GM12878 (cell line): Measurements from ENCODE around the gene MCEMP1. TPM values are rescaled to one million over a fixed set of nuclear protein-coding genes. Genes with fewer than 3 reads are reported as not detected.

Experiments used
- ATAC-seq: fragments of 200-7000 bp; cut with Tn5 transposase; 3 replicates; pipeline ENCODE4 v1.9.1; 2020; ENCODE audit warnings: mild to moderate bottlenecking, moderate library complexity
- BruUV-seq: library from RNA; stranded (reverse); fragments of 400-500 nt; replicated peaks from 2 replicates; lab custom pipeline; 2021; lab: Mats Ljungman, UMichigan
- CTCF ChIA-PET: fragments of 300-600 bp; sonication (Branson Sonifier 250); formaldehyde crosslinking; extraction: SDS; loops from one replicate; lab custom pipeline; 2021; ENCODE audit warnings: inconsistent platforms; lab: Yijun Ruan, JAX
- POLR2A ChIA-PET: fragments of 350-600 bp; formaldehyde crosslinking; extraction: SDS; loops from one replicate; lab custom pipeline; 2021; ENCODE audit warnings: inconsistent platforms; lab: Charles Lee
- RAD21 ChIA-PET: fragments of 300-600 bp; sonication (Branson Sonifier 250); formaldehyde crosslinking; loops from one replicate; lab custom pipeline; 2023; ENCODE audit warnings: antibody characterized with exemption; ENCODE audit not compliant: unreplicated experiment; lab: Charles Lee
- SMC1A ChIA-PET: fragments of 300-600 bp; sonication (Branson Sonifier 250); formaldehyde crosslinking; loops from one replicate; lab custom pipeline; 2023; ENCODE audit not compliant: unreplicated experiment, uncharacterized antibody; lab: Charles Lee
- DNase-seq: peaks from one replicate; pipeline ENCODE4 v3.0.0-alpha.2; 2011; ENCODE audit warnings: low read depth, low spot score
- FAIRE-seq: peaks from 3 replicates; lab custom pipeline; 2011; peaks lifted over from hg19 to GRCh38; lab: Jason Lieb, UNC
- H2AFZ ChIP-seq: 2 replicates; pipeline ENCODE4 v1.6.0; 2011; ENCODE audit warnings: low read depth, low read length, control low read depth; ENCODE audit not compliant: control insufficient read depth
- H3K27ac ChIP-seq: 2 replicates; pipeline ENCODE4 v1.5.1; 2011; ENCODE audit warnings: control low read depth; ENCODE audit not compliant: control insufficient read depth, insufficient read depth
- H3K27me3 ChIP-seq, 2 experiments: replicated peaks in 1 of 2; 2 replicates each; pipeline versions ENCODE4 v1.6.0 to v1.6.1; 2011; ENCODE audit warnings: low read length in 1 of 2; ENCODE audit not compliant: control insufficient read depth in 2 of 2, insufficient read depth in 2 of 2
- H3K36me3 ChIP-seq, 2 experiments: 2 replicates each; pipeline ENCODE4 v1.5.1; 2011; ENCODE audit warnings: low read length in 1 of 2; ENCODE audit not compliant: control insufficient read depth in 2 of 2, insufficient read depth in 2 of 2
- H3K4me1 ChIP-seq: 2 replicates; pipeline ENCODE4 v1.6.1; 2011; ENCODE audit warnings: mild to moderate bottlenecking, low read length, moderate library complexity, mixed read lengths; ENCODE audit not compliant: control insufficient read depth, insufficient read depth
- H3K4me2 ChIP-seq: 2 replicates; pipeline ENCODE4 v1.6.0; 2011; ENCODE audit warnings: control low read depth; ENCODE audit not compliant: control insufficient read depth, insufficient read depth
- H3K4me3 ChIP-seq: fragments of 200-600 bp; sonication (generic); 2 replicates; pipeline ENCODE4 v1.5.1; 2016
- H3K79me2 ChIP-seq: 2 replicates; pipeline ENCODE4 v1.6.0; 2011; ENCODE audit warnings: low read length; ENCODE audit not compliant: control insufficient read depth, insufficient read depth
- H3K9ac ChIP-seq: 2 replicates; pipeline ENCODE4 v1.8.0; 2011; ENCODE audit warnings: low read length, control low read depth, mixed read lengths; ENCODE audit not compliant: control insufficient read depth, insufficient read depth
- H3K9me3 ChIP-seq: replicated peaks from 3 replicates; pipeline ENCODE4 v1.5.1; 2011; ENCODE audit warnings: mild to moderate bottlenecking, low read length; ENCODE audit not compliant: control insufficient read depth, insufficient read depth
- H4K20me1 ChIP-seq: 2 replicates; pipeline ENCODE4 v1.6.0; 2011; ENCODE audit not compliant: control insufficient read depth, insufficient read depth
- CHD4 ChIP-seq: fragments of 200-600 bp; sonication (generic); IDR thresholded peaks from 2 replicates; pipeline ENCODE4 v1.6.1; 2016; ENCODE audit warnings: mild to moderate bottlenecking
- EED ChIP-seq: sonication (generic); IDR thresholded peaks from 2 replicates; pipeline ENCODE4 v1.6.1; 2016; ENCODE audit warnings: antibody characterized with exemption, low read depth
- ETV6 ChIP-seq, 2 experiments: fragments of 450-650 bp in 1 of 2; IDR thresholded peaks in 1 of 2; conservative IDR thresholded peaks in 1 of 2; 2 replicates each; pipeline ENCODE4 v1.6.1; 2014; ENCODE audit warnings: antibody characterized with exemption in 1 of 2, borderline replicate concordance in 1 of 2, low read depth in 1 of 2, mild to moderate bottlenecking in 1 of 2, moderate library complexity in 1 of 2
- MEF2B ChIP-seq: fragments of 450-650 bp; IDR thresholded peaks from 2 replicates; pipeline ENCODE4 v1.6.1; 2018; ENCODE audit warnings: mild to moderate bottlenecking, moderate library complexity; ENCODE audit not compliant: partially characterized antibody, poor library complexity, severe bottlenecking
- RCOR1 ChIP-seq: conservative IDR thresholded peaks from 2 replicates; pipeline ENCODE4 v1.6.1; 2012; ENCODE audit warnings: low read depth, low read length, improper control_type of control experiment
- RELA ChIP-seq: fragments of 450-650 bp; IDR thresholded peaks from 2 replicates; pipeline ENCODE4 v1.8.0; 2014; ENCODE audit warnings: borderline replicate concordance; ENCODE audit not compliant: partially characterized antibody
- SMC3 ChIP-seq: IDR thresholded peaks from 2 replicates; pipeline ENCODE4 v1.6.1; 2011; ENCODE audit warnings: low read length, improper control_type of control experiment, borderline replicate concordance
- TARDBP ChIP-seq: IDR thresholded peaks from 2 replicates; pipeline ENCODE4 v1.6.1; 2016; ENCODE audit warnings: borderline replicate concordance
- WRNIP1 ChIP-seq: IDR thresholded peaks from 2 replicates; pipeline ENCODE4 v1.6.1; 2011; ENCODE audit warnings: low read depth, low read length, improper control_type of control experiment, borderline replicate concordance
- WGBS: methylation state at CpG from one replicate; pipeline ENCODE4 v1.1.6; 2016; ENCODE audit warnings: low lambda C conversion rate; ENCODE audit not compliant: insufficient replicate concordance, insufficient coverage; ENCODE audit errors: missing lambda C conversion rate; 5-methylcytosine and 5-hydroxymethylcytosine counted together
- in situ Hi-C: fragments of 300-500 bp; cut with MboI; formaldehyde crosslinking; loops from 9 replicates; pipeline ENCODE4 v1.14.3; 2018; ENCODE audit warnings: mixed read lengths
- intact Hi-C: fragments of 100-400 bp; cut with micrococcal nuclease; formaldehyde crosslinking; loops from one replicate; pipeline ENCODE4 v1.14.2; 2022; ENCODE audit not compliant: unreplicated experiment
- polyA plus RNA-seq, 11 experiments: library from polyadenylated mRNA; depleted of rRNA in 4 of 11; unstranded in 6 of 11; stranded (reverse) in 5 of 11; fragments of >200 nt; fragmentation: Nextera tagmentation in 4 of 11; fragmentation: Illumina TruSeq in 1 of 11; extraction: Ambion mirVana in 4 of 11; extraction: Trizol in 1 of 11; gene quantifications; 1 replicate in 1 of 11; 2 replicates in 10 of 11; pipeline versions ENCODE4 v1.2.1 to v1.2.3, GENCODE V29; 2011 to 2016; ENCODE audit warnings: inconsistent platforms in 2 of 11, missing spikeins in 2 of 11, low read depth in 1 of 11
- total RNA-seq, 4 experiments: library from RNA; depleted of rRNA in 3 of 4; stranded (reverse); fragments of >200 nt in 3 of 4; fragmentation: Illumina TruSeq in 1 of 4; extraction: Trizol in 1 of 4; gene quantifications; 2 replicates each; pipeline versions ENCODE4 v1.2.1 to v1.2.3, GENCODE V29; 2013 to 2021
- TF ChIP-seq, protein P1 (sequence below): IDR thresholded peaks from 2 replicates; pipeline ENCODE4 v1.6.1; 2012; ENCODE audit warnings: low read depth, low read length, improper control_type of control experiment
- TF ChIP-seq, protein P2 (sequence below): IDR thresholded peaks from 2 replicates; pipeline ENCODE4 v1.6.1; 2012; ENCODE audit warnings: low read length, inconsistent platforms

MCEMP1 gene
- total and polyA plus RNA-seq, 10 of the 15 experiments (the other 5 are each of a cell fraction or from before 2014, with no cell fraction given), result 0.08 to 0.55 (median 0.26) TPM; not detected in 1

DNA sequence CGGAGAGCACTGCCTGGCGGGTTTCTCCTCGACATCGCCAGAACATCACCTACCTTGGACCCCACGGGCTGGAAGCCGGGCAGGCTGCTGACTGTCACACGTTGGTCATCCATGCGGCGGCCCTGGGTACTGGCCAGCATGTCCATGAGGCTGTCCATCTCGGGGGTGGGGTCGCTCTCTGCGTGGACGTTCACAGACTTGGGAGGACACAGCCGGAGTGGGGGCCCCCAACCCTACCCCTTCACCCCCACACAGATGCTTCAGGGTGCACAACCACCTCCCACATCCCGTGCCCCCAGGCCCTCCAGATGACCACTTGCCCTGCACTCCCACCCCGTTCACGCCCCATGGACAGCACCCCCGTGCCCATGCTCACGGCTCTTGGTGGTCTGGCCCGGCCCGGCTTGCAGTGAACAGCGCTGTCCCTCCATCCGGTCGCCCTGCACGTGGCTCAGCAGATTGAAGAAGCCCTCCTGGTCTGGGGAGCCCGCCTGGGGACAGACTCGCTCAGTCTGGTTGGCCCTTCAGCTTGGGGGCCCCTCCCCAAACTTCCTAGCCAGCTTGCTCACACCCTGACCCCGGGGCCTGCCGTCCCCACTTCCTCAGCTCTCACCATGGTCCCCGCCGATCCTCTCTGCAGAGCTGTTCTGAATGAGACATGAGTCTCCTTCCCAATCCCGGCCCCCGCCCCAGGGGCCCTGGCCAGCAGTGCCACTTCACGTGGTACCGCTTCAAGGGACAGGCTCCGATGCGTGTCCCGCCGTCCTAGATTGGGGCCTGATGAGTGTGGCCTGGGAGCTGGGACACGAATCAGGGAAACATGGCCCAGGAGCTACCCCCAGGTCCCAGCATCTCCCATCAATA, 44.3 kb upstream of the MCEMP1 start:
- H3K79me2 ChIP-seq, result peaks cover 38% of the 10 kb centered on the region
- ATAC-seq, result no peak
- FAIRE-seq, result no peak
- H3K4me2 ChIP-seq, result no peak overlapping the region
- WGBS, result 91% methylated on average over 38 of the region's 40 CpGs
- TF ChIP-seq, protein P1, sequence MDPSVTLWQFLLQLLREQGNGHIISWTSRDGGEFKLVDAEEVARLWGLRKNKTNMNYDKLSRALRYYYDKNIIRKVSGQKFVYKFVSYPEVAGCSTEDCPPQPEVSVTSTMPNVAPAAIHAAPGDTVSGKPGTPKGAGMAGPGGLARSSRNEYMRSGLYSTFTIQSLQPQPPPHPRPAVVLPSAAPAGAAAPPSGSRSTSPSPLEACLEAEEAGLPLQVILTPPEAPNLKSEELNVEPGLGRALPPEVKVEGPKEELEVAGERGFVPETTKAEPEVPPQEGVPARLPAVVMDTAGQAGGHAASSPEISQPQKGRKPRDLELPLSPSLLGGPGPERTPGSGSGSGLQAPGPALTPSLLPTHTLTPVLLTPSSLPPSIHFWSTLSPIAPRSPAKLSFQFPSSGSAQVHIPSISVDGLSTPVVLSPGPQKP, result no peak
- TF ChIP-seq MEF2B (no peak), RELA (no peak), CHD4 (no peak), EED (no peak), TARDBP (no peak), ETV6 (conservative IDR thresholded peaks at IDR 0.05 in 1 of 2, IDR thresholded peaks at IDR 0.05 in 1 of 2; ENCODE audit: borderline replicate concordance in 1 of 2, low read depth in 1 of 2) (no peak), WRNIP1 (no peak), RCOR1 (no peak), SMC3 (no peak)
- TF ChIP-seq, protein P2, sequence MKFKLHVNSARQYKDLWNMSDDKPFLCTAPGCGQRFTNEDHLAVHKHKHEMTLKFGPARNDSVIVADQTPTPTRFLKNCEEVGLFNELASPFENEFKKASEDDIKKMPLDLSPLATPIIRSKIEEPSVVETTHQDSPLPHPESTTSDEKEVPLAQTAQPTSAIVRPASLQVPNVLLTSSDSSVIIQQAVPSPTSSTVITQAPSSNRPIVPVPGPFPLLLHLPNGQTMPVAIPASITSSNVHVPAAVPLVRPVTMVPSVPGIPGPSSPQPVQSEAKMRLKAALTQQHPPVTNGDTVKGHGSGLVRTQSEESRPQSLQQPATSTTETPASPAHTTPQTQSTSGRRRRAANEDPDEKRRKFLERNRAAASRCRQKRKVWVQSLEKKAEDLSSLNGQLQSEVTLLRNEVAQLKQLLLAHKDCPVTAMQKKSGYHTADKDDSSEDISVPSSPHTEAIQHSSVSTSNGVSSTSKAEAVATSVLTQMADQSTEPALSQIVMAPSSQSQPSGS, result no peak
- no peak overlapping the region for H3K4me3 ChIP-seq
- no peaks in the 10 kb centered on the region for H4K20me1 ChIP-seq
- POLR2A ChIA-PET, result no interaction called here
- no peaks in the 10 kb centered on the region for H3K9me3 ChIP-seq
- SMC1A ChIA-PET, result no interaction called here
- intact Hi-C loops (no loop called here), in situ Hi-C loops (no loop called here)
- DNase-seq, result no peak
- BruUV-seq, result no TSS peak
- no peaks in the 10 kb centered on the region for H3K27me3 ChIP-seq
- H2AFZ ChIP-seq, result no peak overlapping the region
- H3K36me3 ChIP-seq, result no peaks in the 10 kb centered on the region
- RAD21 ChIA-PET, result no interaction called here
- H3K4me1 ChIP-seq, result peaks cover 20% of the 10 kb centered on the region
- no peak overlapping the region for H3K9ac ChIP-seq
- no peak overlapping the region for H3K27ac ChIP-seq
- CTCF ChIA-PET, result no interaction called here
